Measurements from ENCODE around the gene VSX1.

Gene VSX1

DNA sequence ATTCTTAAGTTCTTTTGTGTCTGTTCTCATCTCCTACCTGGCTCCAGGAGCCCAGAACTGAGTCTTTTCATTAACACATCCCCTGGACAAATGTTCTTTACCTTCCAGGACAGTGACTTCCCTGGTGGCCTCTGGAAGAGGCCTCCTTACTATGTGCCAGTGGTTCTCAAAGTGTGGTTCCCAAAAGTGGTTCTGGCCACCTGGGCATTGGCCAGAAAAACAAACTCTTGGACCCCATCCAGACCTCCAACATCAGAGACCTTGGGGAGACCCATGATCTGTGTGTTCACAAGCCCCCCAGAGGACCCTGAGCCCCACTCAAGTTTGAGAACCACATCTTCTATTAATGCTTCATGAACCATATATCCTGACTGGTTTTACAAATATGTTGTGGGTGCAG is 7.2 kb upstream of the VSX1 start:
- no peak overlapping the region for H3K4me3 ChIP-seq (ENCODE audit: severe bottlenecking)
- ATAC-seq (ENCODE audit: low read depth) (no peak), DNase-seq (ENCODE audit: low spot score) (no peak)
- no peaks in the 10 kb centered on the region for H3K36me3 ChIP-seq (ENCODE audit: low read depth)
- TF ChIP-seq, protein P1, sequence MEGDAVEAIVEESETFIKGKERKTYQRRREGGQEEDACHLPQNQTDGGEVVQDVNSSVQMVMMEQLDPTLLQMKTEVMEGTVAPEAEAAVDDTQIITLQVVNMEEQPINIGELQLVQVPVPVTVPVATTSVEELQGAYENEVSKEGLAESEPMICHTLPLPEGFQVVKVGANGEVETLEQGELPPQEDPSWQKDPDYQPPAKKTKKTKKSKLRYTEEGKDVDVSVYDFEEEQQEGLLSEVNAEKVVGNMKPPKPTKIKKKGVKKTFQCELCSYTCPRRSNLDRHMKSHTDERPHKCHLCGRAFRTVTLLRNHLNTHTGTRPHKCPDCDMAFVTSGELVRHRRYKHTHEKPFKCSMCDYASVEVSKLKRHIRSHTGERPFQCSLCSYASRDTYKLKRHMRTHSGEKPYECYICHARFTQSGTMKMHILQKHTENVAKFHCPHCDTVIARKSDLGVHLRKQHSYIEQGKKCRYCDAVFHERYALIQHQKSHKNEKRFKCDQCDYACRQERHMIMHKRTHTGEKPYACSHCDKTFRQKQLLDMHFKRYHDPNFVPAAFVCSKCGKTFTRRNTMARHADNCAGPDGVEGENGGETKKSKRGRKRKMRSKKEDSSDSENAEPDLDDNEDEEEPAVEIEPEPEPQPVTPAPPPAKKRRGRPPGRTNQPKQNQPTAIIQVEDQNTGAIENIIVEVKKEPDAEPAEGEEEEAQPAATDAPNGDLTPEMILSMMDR (IDR thresholded peaks at IDR 0.05; ENCODE audit: poor library complexity, severe bottlenecking) = no peak
- H3K4me1 ChIP-seq (ENCODE audit: insufficient read depth, poor library complexity, severe bottlenecking) = no peaks in the 10 kb centered on the region
- H3K27ac ChIP-seq (ENCODE audit: poor library complexity, severe bottlenecking) = no peak overlapping the region
- no peaks in the 10 kb centered on the region for H3K9me3 ChIP-seq (ENCODE audit: severe bottlenecking)
- H3K27me3 ChIP-seq (ENCODE audit: insufficient read depth, poor library complexity, severe bottlenecking) = peaks cover 56% of the 10 kb centered on the region

DNA sequence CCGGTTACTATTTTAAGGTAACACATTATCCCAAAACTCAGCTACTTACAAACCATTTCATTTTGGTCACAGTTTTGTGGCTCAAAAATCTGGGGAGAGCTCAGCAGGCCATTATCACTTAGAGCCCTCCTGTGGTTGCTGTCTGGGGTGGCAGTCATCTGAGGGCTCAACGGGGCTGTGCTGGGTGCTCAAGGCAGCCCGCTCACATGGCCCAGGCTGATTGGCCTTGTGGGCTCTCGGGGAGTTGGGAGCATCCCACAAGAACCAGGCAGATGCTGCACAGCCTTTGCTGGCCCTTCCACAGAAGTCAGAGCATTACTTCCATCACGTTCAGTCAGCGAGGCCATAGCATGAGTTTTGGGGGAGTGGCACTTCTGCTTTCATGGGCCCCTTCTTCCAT is 6.3 kb upstream of the VSX1 start:
- Histone ChIP-seq H3K4me1 (ENCODE audit: insufficient read depth, poor library complexity, severe bottlenecking) (no peaks in the 10 kb centered on the region), H3K27me3 (ENCODE audit: insufficient read depth, poor library complexity, severe bottlenecking) (peaks cover 58% of the 10 kb centered on the region), H3K4me3 (ENCODE audit: severe bottlenecking) (no peak overlapping the region), H3K27ac (ENCODE audit: poor library complexity, severe bottlenecking) (no peak overlapping the region), H3K9me3 (ENCODE audit: severe bottlenecking) (no peaks in the 10 kb centered on the region), H3K36me3 (ENCODE audit: low read depth) (no peaks in the 10 kb centered on the region)
- TF ChIP-seq, protein P1 (IDR thresholded peaks at IDR 0.05; ENCODE audit: poor library complexity, severe bottlenecking) = no peak
- DNase-seq (ENCODE audit: low spot score) (no peak), ATAC-seq (ENCODE audit: low read depth) (no peak)

DNA sequence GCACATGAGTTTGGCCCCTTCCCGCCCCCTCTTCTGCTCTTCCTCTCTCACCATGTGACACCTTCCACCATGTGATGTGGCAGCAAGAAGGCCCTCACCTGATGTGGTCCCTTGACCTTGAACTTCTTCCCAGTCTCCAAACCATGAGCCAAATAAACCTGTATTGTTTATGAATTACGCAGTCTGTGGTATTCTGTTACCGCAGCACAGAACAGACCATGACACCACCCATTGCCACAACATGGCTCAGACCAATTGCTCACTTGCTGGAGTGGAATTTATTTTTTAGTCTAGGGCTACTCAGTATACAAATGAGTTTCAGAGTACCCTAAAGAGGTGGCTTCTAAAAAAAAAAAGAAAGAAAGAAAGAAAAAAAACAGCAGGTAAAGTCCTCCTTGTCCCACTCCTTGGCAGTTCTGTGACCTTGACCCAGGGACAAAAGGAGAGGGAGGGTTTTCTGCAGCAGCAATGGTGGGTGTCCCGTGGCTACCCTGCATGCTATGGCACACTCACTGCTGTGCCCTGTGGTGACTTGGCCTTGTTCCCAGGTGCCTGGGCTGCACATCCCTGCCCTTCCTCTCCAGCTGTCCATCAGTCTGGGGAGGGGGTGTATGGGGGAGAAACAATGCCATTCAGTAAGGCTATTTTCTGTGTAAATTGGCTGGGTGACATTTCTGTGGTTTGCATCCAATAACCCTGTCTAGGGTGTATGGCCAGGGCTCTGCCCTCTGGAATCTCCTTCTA is 5.4 kb upstream of the VSX1 start:
- ATAC-seq (ENCODE audit: low read depth) = no peak

DNA sequence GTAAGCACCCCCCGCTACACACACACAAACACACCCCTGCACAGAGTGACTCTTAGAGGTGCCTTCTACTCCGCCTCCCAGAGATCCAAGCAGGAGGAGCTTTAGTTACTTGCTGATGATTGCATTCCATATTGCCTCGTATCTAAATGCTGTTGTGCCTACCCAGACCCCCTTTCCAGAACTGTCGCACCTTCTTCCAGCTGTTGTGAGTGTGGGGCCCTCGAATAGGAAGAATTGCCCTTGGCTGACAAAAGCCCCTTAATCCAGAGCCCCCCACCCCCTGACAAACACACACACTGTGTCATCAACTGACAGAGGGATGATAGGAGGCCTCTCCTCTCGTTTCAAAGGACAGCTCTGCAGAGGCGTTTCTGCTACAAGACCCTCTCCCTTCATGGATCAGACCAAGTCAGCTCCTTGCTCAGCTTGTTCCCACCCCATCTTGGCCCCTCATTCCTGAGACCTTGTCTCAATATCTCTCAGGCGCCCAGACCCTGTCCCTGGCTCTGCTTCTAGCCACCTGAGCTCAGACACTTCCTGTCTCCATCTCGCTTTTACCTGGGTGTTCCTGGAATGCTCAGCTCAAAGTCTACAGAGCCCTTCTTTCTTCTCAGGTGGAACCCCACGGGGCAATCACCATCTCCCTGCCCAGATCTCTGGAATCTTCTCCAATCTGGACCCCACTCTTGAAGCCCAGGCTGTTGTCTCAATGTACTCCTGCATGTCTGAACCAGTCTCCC is 4.0 kb upstream of the VSX1 start:
- no peak overlapping the region for H3K4me3 ChIP-seq (ENCODE audit: severe bottlenecking)
- peak; percentile 23 for DNase-seq (ENCODE audit: low spot score)
- peaks cover 71% of the 10 kb centered on the region for H3K27me3 ChIP-seq (ENCODE audit: insufficient read depth, poor library complexity, severe bottlenecking)
- no peaks in the 10 kb centered on the region for H3K36me3 ChIP-seq (ENCODE audit: low read depth)
- TF ChIP-seq, protein P1 (IDR thresholded peaks at IDR 0.05; ENCODE audit: poor library complexity, severe bottlenecking) = no peak
- no peak for ATAC-seq (ENCODE audit: low read depth)
- no peaks in the 10 kb centered on the region for H3K4me1 ChIP-seq (ENCODE audit: insufficient read depth, poor library complexity, severe bottlenecking)
- H3K27ac ChIP-seq (ENCODE audit: poor library complexity, severe bottlenecking) = no peak overlapping the region
- H3K9me3 ChIP-seq (ENCODE audit: severe bottlenecking) = no peaks in the 10 kb centered on the region

More for the DNA sequence above, 5.4 kb upstream of the VSX1 start:
- H3K36me3 ChIP-seq (ENCODE audit: low read depth) = no peaks in the 10 kb centered on the region
- no peaks in the 10 kb centered on the region for H3K9me3 ChIP-seq (ENCODE audit: severe bottlenecking)
- H3K27me3 ChIP-seq (ENCODE audit: insufficient read depth, poor library complexity, severe bottlenecking) = peaks cover 61% of the 10 kb centered on the region
- TF ChIP-seq, protein P1 (IDR thresholded peaks at IDR 0.05; ENCODE audit: poor library complexity, severe bottlenecking) = no peak
- no peak for DNase-seq (ENCODE audit: low spot score)
- H3K4me3 ChIP-seq (ENCODE audit: severe bottlenecking) = no peak overlapping the region
- H3K27ac ChIP-seq (ENCODE audit: poor library complexity, severe bottlenecking) = no peak overlapping the region
- H3K4me1 ChIP-seq (ENCODE audit: insufficient read depth, poor library complexity, severe bottlenecking) = no peaks in the 10 kb centered on the region
